SK-N-MC (cell line): ENCODE results near the gene SLC25A3.
"Not testable (repeated sequence)": the region's sequence is repeated elsewhere in the genome, so short reads cannot be mapped to it uniquely, and the experiment has no call there.

Experiments used
- EZH2 ChIP-seq: fragments of 200-600 bp; sonication (generic); IDR thresholded peaks from one replicate; pipeline ENCODE4 v1.6.1; 2017; ENCODE audit warnings: antibody characterized with exemption
- POLR2AphosphoS5 ChIP-seq: IDR thresholded peaks from 2 replicates; pipeline ENCODE4 v1.6.1; 2012; ENCODE audit warnings: mild to moderate bottlenecking, low read depth, low read length, borderline replicate concordance

DNA sequence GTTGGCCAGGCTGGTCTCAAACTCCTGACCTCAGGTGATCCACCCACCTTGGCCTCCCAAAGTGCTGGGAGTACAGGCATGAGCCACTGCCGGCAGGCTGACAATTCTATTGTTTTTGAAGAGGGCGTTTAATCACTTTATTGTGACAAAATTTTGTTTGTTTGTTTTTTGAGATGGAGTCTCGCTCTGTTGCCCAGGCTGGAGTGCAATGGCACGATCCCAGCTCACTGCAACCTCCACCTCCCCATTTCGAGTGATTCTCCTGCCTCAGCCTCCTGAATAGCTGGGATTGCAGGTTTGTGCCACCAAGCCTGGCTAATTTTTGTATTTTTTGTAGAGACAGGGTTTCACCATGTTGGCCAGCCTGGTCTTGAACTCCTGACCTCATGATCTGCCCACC is 49.3 kb downstream of the SLC25A3 start:
- not testable (repeated sequence) for TF ChIP-seq POLR2AphosphoS5, EZH2
